Measurements from ENCODE around the gene PALM. TPM values are rescaled to one million over a fixed set of nuclear protein-coding genes. Genes with fewer than 3 reads are reported as not detected.

Gene PALM
- total RNA-seq, 1 experiment from 2014 or later, result 43.7 TPM

DNA sequence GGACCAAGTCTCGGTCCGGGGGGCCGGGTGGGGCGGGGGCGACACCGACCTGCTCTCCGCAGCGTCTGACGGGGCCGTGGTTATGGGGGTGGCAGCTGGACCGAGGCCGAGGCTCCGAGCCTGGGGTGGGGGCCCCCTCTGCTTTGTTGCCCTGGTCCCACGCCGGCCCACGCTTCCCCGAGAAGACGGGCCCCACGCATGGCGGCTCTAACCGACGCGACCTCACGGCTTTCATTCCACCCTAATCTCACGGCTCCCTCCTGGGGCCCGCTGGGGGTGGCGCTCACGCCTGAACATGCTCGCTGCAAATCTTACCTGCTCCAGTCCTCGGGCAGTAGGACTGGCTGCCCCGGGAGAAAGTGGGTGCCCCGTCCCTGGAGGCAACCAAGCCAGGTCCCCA is 27.4 kb downstream of the PALM start:
- RAD21 ChIA-PET (ENCODE audit: low non-redundant PET in 1 of 2, low total read pairs in 2 of 2, uncharacterized antibody in 2 of 2, unreplicated experiment in 2 of 2), result no interaction called here
- intact Hi-C loops (cut with micrococcal nuclease), result no loop called here
- H2AFZ ChIP-seq (ENCODE audit: low read depth, low read length, poor library complexity, severe bottlenecking), result no peak overlapping the region
- no peak overlapping the region for H3K4me2 ChIP-seq (ENCODE audit: low read length)
- H3K4me1 ChIP-seq (ENCODE audit: control insufficient read depth in 1 of 2, insufficient read depth in 2 of 2, low read length in 2 of 2), result no peaks in the 10 kb centered on the region
- H3K9me2 ChIP-seq (ENCODE audit: insufficient read depth), result no peaks in the 10 kb centered on the region
- TF ChIP-seq ZFX (IDR thresholded peaks at IDR 0.05) (no peak), ELF1 (IDR thresholded peaks at IDR 0.05; ENCODE audit: borderline replicate concordance, low read depth) (no peak), EZH2 (IDR thresholded peaks at IDR 0.05) (no peak), EGR1 (IDR thresholded peaks at IDR 0.05; ENCODE audit: low read depth) (no peak), EZH2phosphoT487 (IDR thresholded peaks at IDR 0.05; ENCODE audit: borderline replicate concordance) (no peak), TCF7L2 (IDR thresholded peaks at IDR 0.05; ENCODE audit: borderline replicate concordance, extremely low read depth, insufficient read depth, insufficient read length) (no peak), SRF (IDR thresholded peaks at IDR 0.05; ENCODE audit: low read depth) (no peak), SIN3A (IDR thresholded peaks at IDR 0.05; ENCODE audit: low read depth) (no peak), SP1 (IDR thresholded peaks at IDR 0.05; ENCODE audit: low read depth) (no peak), CEBPB (IDR thresholded peaks at IDR 0.05; ENCODE audit: low read depth) (no peak), RAD21 (IDR thresholded peaks at IDR 0.05; ENCODE audit: low read depth) (no peak), YY1 (IDR thresholded peaks at IDR 0.05; ENCODE audit: extremely low read depth, insufficient replicate concordance, low read depth, low read length) (no peak), ZNF274 (IDR thresholded peaks at IDR 0.05; ENCODE audit: low read depth, low read length) (no peak), CBX3 (IDR thresholded peaks at IDR 0.05; ENCODE audit: low read depth) (no peak), JUND (IDR thresholded peaks at IDR 0.05) (no peak)
- TF ChIP-seq, protein P1, sequence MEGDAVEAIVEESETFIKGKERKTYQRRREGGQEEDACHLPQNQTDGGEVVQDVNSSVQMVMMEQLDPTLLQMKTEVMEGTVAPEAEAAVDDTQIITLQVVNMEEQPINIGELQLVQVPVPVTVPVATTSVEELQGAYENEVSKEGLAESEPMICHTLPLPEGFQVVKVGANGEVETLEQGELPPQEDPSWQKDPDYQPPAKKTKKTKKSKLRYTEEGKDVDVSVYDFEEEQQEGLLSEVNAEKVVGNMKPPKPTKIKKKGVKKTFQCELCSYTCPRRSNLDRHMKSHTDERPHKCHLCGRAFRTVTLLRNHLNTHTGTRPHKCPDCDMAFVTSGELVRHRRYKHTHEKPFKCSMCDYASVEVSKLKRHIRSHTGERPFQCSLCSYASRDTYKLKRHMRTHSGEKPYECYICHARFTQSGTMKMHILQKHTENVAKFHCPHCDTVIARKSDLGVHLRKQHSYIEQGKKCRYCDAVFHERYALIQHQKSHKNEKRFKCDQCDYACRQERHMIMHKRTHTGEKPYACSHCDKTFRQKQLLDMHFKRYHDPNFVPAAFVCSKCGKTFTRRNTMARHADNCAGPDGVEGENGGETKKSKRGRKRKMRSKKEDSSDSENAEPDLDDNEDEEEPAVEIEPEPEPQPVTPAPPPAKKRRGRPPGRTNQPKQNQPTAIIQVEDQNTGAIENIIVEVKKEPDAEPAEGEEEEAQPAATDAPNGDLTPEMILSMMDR (IDR thresholded peaks at IDR 0.05 in 2 of 3, conservative IDR thresholded peaks at IDR 0.05 in 1 of 3; ENCODE audit: borderline replicate concordance in 1 of 3, insufficient read depth in 1 of 3, low read depth in 2 of 3, low read length in 2 of 3), result no peak
- TF ChIP-seq, protein P2, sequence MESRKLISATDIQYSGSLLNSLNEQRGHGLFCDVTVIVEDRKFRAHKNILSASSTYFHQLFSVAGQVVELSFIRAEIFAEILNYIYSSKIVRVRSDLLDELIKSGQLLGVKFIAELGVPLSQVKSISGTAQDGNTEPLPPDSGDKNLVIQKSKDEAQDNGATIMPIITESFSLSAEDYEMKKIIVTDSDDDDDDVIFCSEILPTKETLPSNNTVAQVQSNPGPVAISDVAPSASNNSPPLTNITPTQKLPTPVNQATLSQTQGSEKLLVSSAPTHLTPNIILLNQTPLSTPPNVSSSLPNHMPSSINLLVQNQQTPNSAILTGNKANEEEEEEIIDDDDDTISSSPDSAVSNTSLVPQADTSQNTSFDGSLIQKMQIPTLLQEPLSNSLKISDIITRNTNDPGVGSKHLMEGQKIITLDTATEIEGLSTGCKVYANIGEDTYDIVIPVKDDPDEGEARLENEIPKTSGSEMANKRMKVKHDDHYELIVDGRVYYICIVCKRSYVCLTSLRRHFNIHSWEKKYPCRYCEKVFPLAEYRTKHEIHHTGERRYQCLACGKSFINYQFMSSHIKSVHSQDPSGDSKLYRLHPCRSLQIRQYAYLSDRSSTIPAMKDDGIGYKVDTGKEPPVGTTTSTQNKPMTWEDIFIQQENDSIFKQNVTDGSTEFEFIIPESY (IDR thresholded peaks at IDR 0.05; ENCODE audit: extremely low read depth, insufficient replicate concordance, low read length), result no peak
- TF ChIP-seq, protein P3, sequence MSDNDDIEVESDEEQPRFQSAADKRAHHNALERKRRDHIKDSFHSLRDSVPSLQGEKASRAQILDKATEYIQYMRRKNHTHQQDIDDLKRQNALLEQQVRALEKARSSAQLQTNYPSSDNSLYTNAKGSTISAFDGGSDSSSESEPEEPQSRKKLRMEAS (IDR thresholded peaks at IDR 0.05), result no peak
- TF ChIP-seq, protein P4, sequence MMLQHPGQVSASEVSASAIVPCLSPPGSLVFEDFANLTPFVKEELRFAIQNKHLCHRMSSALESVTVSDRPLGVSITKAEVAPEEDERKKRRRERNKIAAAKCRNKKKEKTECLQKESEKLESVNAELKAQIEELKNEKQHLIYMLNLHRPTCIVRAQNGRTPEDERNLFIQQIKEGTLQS (IDR thresholded peaks at IDR 0.05), result no peak
- H3K9ac ChIP-seq (ENCODE audit: low read length), result no peak overlapping the region
- H3K4me3 ChIP-seq (replicated peaks in 1 of 2; ENCODE audit: low read depth in 1 of 2, low read length in 2 of 2), result no peak overlapping the region
- H3K27ac ChIP-seq (ENCODE audit: low read depth, low read length), result no peak overlapping the region
- no peak for DNase-seq (ENCODE audit: low read depth, low spot score)
- no TSS peak for BruUV-seq (replicated peaks)
- CTCF ChIA-PET, result no interaction called here
- no peaks in the 10 kb centered on the region for H3K9me3 ChIP-seq (ENCODE audit: control insufficient read depth in 1 of 2, insufficient read depth in 1 of 2, low read depth in 1 of 2, low read length in 2 of 2)
- no peaks in the 10 kb centered on the region; a peak in 1 of 4 replicates for H3K36me3 ChIP-seq (ENCODE audit: control insufficient read depth in 1 of 2, insufficient read depth in 2 of 2, low read length in 2 of 2)
- H3K79me2 ChIP-seq (ENCODE audit: insufficient read depth, low read length), result no peaks in the 10 kb centered on the region
- no peaks in the 10 kb centered on the region for H3K27me3 ChIP-seq (ENCODE audit: insufficient read depth, low read length)
- ATAC-seq, result no peak
- POLR2A ChIA-PET, result no interaction called here
- H4K20me1 ChIP-seq (ENCODE audit: insufficient read depth), result no peaks in the 10 kb centered on the region
